SK-N-MC (cell line): ENCODE results near the gene OR10G7.

Source experiments
- EZH2 ChIP-seq: fragments of 200-600 bp; sonication (generic); IDR thresholded peaks from one replicate; pipeline ENCODE4 v1.6.1; 2017; ENCODE audit warnings: antibody characterized with exemption
- FOXP2 ChIP-seq: optimal IDR thresholded peaks from 2 replicates; pipeline ENCODE3; 2011; ENCODE audit warnings: mild to moderate bottlenecking, moderate library complexity; ENCODE audit not compliant: insufficient read depth; ENCODE audit errors: extremely low read length, control extremely low read depth
- POLR2AphosphoS5 ChIP-seq: IDR thresholded peaks from 2 replicates; pipeline ENCODE4 v1.6.1; 2012; ENCODE audit warnings: mild to moderate bottlenecking, low read depth, low read length, borderline replicate concordance

DNA sequence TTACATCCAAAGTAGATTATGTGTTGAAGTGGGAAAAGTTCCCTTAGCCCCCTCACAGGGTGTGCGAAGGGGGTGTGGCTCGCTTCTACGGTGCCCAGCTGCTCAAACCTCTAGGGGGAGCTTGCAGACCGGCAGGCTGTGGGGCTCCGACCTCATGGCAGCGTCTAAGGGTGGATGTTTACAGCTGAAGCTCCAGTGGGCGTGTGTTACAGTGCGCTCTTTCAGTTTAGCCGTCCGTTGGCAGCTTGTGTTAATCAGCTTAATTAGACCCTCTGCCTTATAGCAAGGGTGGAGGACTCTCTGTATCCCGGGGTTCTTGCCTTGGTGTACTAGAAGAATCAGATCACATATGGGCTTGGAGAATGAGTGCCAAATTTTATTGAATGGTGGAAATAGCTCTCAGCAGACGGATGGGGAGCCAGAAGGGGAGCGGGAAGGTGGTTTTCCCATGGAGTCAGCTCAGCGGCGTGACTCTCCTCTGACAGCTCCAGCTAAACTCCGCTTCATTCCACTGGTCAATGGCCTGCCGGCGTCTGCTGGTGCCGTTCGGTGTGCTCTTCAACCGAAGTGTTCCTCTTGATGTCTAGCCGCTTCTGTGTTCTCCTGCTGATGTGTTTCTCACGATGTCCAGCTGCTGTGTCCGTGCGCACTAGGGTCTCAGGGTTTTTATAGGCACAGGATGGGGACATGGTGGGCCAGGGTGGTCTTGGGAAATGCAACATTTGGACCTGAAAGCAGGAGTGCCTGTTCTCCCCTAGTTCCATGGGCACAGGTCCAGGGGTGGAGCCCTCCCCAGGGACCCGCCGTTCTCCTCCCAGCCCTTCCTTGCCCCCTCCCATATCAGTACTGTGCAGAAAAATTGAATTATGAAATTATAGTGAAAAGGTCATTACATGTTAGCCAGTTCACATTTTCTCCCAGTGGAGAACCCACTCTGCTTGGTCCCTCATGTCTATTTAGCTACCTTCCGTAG, 28.6 kb upstream of the OR10G7 start:
- no peak for TF ChIP-seq POLR2AphosphoS5
- no peak for TF ChIP-seq EZH2
- TF ChIP-seq FOXP2, result no peak
